ENCODE data around the gene NOL3.

NOL3 gene

GRCh38 chr16:67183627-67184452, 13.5 kb downstream of the NOL3 start, which contains the start of gene MATCAP1:
TSS of gene MATCAP1 (minus strand) at chr16:67183963. CDS start at chr16:67180610, 3,353 bp downstream.
- Mint-ChIP-seq H3K4me1 (peaks cover 25% of the 10 kb centered on the region), H3K36me3 (peaks cover 4% of the 10 kb centered on the region), H3K27me3 (peaks cover 39% of the 10 kb centered on the region), H3K27ac (no peak within 1 kb of the TSS), H3K9me3 (no peaks in the 10 kb centered on the region), H3K4me3 (no peak within 1 kb of the TSS)
- DNase-seq, result peak; percentile 98
- CTCF ChIA-PET, result interaction anchor here (0.9 to 4.9 kb wide), 17 partner anchors 10 to 239 kb away, joined by 3 to 43 read pairs (median 4); partner anchors contain the start of genes B3GNT9, FBXL8, NOL3 and TMEM208

- no peaks in the 10 kb centered on the region for H3K9me3 Mint-ChIP-seq
- H3K27me3 Mint-ChIP-seq, result peaks cover 35% of the 10 kb centered on the region
- no peak overlapping the region for H3K4me3 Mint-ChIP-seq
- peaks cover 2% of the 10 kb centered on the region for H3K36me3 Mint-ChIP-seq
- H3K27ac Mint-ChIP-seq, result no peak overlapping the region
- H3K4me1 Mint-ChIP-seq, result peaks cover 19% of the 10 kb centered on the region
- no peak for DNase-seq
- CTCF ChIA-PET, result interaction anchor here (0.9 to 4.9 kb wide), 26 partner anchors 8 to 240 kb away, joined by 3 to 43 read pairs (median 6); partner anchors contain the start of genes B3GNT9, ELMO3, FBXL8 and FHOD1
These were observed 14.2 kb downstream of the NOL3 start for GRCh38 chr16:67184453-67184994.

GRCh38 chr16:67184995-67185650, 14.8 kb downstream of the NOL3 start:
- Mint-ChIP-seq H3K4me3 (peak overlapping the region; percentile 74), H3K27ac (peak overlapping the region; percentile 50), H3K27me3 (peaks cover 35% of the 10 kb centered on the region), H3K9me3 (no peaks in the 10 kb centered on the region), H3K36me3 (peaks cover 2% of the 10 kb centered on the region), H3K4me1 (peaks cover 16% of the 10 kb centered on the region)
- CTCF ChIA-PET, result interaction anchor here (0.9 to 4.9 kb wide), 27 partner anchors 9 to 289 kb away, joined by 3 to 43 read pairs (median 5); partner anchors contain the start of genes B3GNT9, ELMO3, FBXL8 and FHOD1
- DNase-seq, result peak; percentile 91

GRCh38 chr16:67185651-67186134, 15.4 kb downstream of the NOL3 start:
- Mint-ChIP-seq H3K27ac (no peak overlapping the region), H3K36me3 (peaks cover 2% of the 10 kb centered on the region), H3K4me3 (peak overlapping the region; percentile 74), H3K4me1 (peaks cover 16% of the 10 kb centered on the region), H3K9me3 (no peaks in the 10 kb centered on the region), H3K27me3 (peaks cover 35% of the 10 kb centered on the region)
- CTCF ChIA-PET, result interaction anchor here (0.9 to 4.9 kb wide), 22 partner anchors 9 to 290 kb away, joined by 3 to 43 read pairs (median 7); partner anchors contain the start of genes B3GNT9, ELMO3, FBXL8 and FHOD1
- DNase-seq, result no peak

- CTCF ChIA-PET, result interaction anchor here (1.8 to 4.9 kb wide), 4 partner anchors 8 to 209 kb away, joined by 4 to 43 read pairs (median 16); partner anchors contain the start of gene ELMO3
- peaks cover 2% of the 10 kb centered on the region for H3K36me3 Mint-ChIP-seq
- H3K9me3 Mint-ChIP-seq, result no peaks in the 10 kb centered on the region
- H3K27ac Mint-ChIP-seq, result no peak overlapping the region
- no peak overlapping the region for H3K4me3 Mint-ChIP-seq
- H3K27me3 Mint-ChIP-seq, result peaks cover 35% of the 10 kb centered on the region
- H3K4me1 Mint-ChIP-seq, result peaks cover 19% of the 10 kb centered on the region
- DNase-seq, result no peak
These were observed 16.2 kb downstream of the NOL3 start for GRCh38 chr16:67186550-67186950.

- DNase-seq, result no peak
- Mint-ChIP-seq H3K27ac (no peak overlapping the region), H3K4me3 (no peak overlapping the region), H3K27me3 (peaks cover 35% of the 10 kb centered on the region), H3K36me3 (peaks cover 2% of the 10 kb centered on the region), H3K9me3 (no peaks in the 10 kb centered on the region), H3K4me1 (peaks cover 23% of the 10 kb centered on the region)
- CTCF ChIA-PET, result interaction anchor here (1.1 to 4.9 kb wide), 5 partner anchors 10 to 210 kb away, joined by 4 to 43 read pairs (median 7); partner anchors contain the start of gene ELMO3
These were observed 17.0 kb downstream of the NOL3 start for GRCh38 chr16:67187175-67187890.

- Mint-ChIP-seq H3K4me1 (peaks cover 32% of the 10 kb centered on the region), H3K9me3 (no peaks in the 10 kb centered on the region), H3K27me3 (peaks cover 35% of the 10 kb centered on the region), H3K27ac (no peak overlapping the region), H3K36me3 (peaks cover 8% of the 10 kb centered on the region), H3K4me3 (no peak overlapping the region)
- no peak for DNase-seq
- CTCF ChIA-PET, result interaction anchor here (1.1 to 3.0 kb wide), 2 partner anchors 11 to 171 kb away, joined by 4 to 9 read pairs; no protein-coding TSS in a partner anchor
These were observed 18.0 kb downstream of the NOL3 start for GRCh38 chr16:67188323-67188722.

GRCh38 chr16:67188798-67189197, 18.5 kb downstream of the NOL3 start:
- H3K9me3 Mint-ChIP-seq, result no peaks in the 10 kb centered on the region
- no peak overlapping the region for H3K4me3 Mint-ChIP-seq
- DNase-seq, result no peak
- CTCF ChIA-PET, result interaction anchor here (0.6 to 3.0 kb wide), 3 partner anchors 55 to 211 kb away, joined by 3 to 9 read pairs (median 3); no protein-coding TSS in a partner anchor
- H3K4me1 Mint-ChIP-seq, result peaks cover 37% of the 10 kb centered on the region
- no peak overlapping the region for H3K27ac Mint-ChIP-seq
- peaks cover 35% of the 10 kb centered on the region for H3K27me3 Mint-ChIP-seq
- H3K36me3 Mint-ChIP-seq, result peaks cover 8% of the 10 kb centered on the region

GRCh38 chr16:67190041-67190440, 19.7 kb downstream of the NOL3 start, which contains the start of gene EXOC3L1:
TSS of gene EXOC3L1 (minus strand) at chr16:67190136. CDS start at chr16:67189676, 460 bp downstream.
- DNase-seq, result no peak
- Mint-ChIP-seq H3K4me1 (peaks cover 38% of the 10 kb centered on the region), H3K27me3 (peaks cover 27% of the 10 kb centered on the region), H3K4me3 (no peak within 1 kb of the TSS), H3K27ac (no peak within 1 kb of the TSS), H3K36me3 (peaks cover 20% of the 10 kb centered on the region), H3K9me3 (no peaks in the 10 kb centered on the region)
- CTCF ChIA-PET, result interaction anchor here (0.6 to 3.0 kb wide), 5 partner anchors 8 to 253 kb away, joined by 3 to 9 read pairs (median 3); partner anchors contain the start of gene ELMO3

- Mint-ChIP-seq H3K36me3 (peaks cover 24% of the 10 kb centered on the region), H3K27ac (no peak overlapping the region), H3K27me3 (peaks cover 21% of the 10 kb centered on the region), H3K9me3 (no peaks in the 10 kb centered on the region), H3K4me1 (peaks cover 35% of the 10 kb centered on the region), H3K4me3 (no peak overlapping the region)
- no peak for DNase-seq
- CTCF ChIA-PET, result interaction anchor here (1.7 to 3.0 kb wide), 3 partner anchors 8 to 173 kb away, joined by 3 to 9 read pairs (median 5); partner anchors contain the start of gene ELMO3
These were observed 20.4 kb downstream of the NOL3 start for GRCh38 chr16:67190448-67191399.

GRCh38 chr16:67191411-67191994, 21.2 kb downstream of the NOL3 start:
- Mint-ChIP-seq H3K4me3 (peak overlapping the region; percentile 81), H3K27ac (peak overlapping the region; percentile 78), H3K27me3 (peaks cover 14% of the 10 kb centered on the region), H3K36me3 (peaks cover 32% of the 10 kb centered on the region), H3K4me1 (peaks cover 41% of the 10 kb centered on the region), H3K9me3 (no peaks in the 10 kb centered on the region)
- CTCF ChIA-PET, result no interaction called here
- DNase-seq, result no peak

All from activated naive CD4-positive, alpha-beta T cell treated with anti-CD3 and anti-CD28 coated beads, Interleukin-2, amount 10 ng/mL, durations not matched to agents 7 days and 5 days (primary cell).